Subcutaneous abdominal adipose tissue (tissue), 5 donors: ENCODE results near the gene PITX3.

Experiments used
- H3K27ac ChIP-seq: one replicate; pipeline ENCODE4 v1.7.0; 2013; ENCODE audit warnings: low read depth, mild to moderate bottlenecking, inconsistent platforms, low read length, moderate library complexity
- H3K27me3 ChIP-seq, 5 donors: one replicate each; pipeline ENCODE4 v1.7.0; 2013; ENCODE audit warnings: low read length in 5 of 5, inconsistent platforms in 1 of 5; ENCODE audit not compliant: control insufficient read depth in 5 of 5, insufficient read depth in 4 of 5
- H3K36me3 ChIP-seq, 5 donors: one replicate each; pipeline ENCODE4 v1.7.0; 2013; ENCODE audit warnings: low read length in 5 of 5; ENCODE audit not compliant: control insufficient read depth in 5 of 5, insufficient read depth in 5 of 5
- H3K4me1 ChIP-seq, 5 donors: one replicate each; pipeline ENCODE4 v1.7.0; 2013; ENCODE audit warnings: low read length in 5 of 5, mild to moderate bottlenecking in 3 of 5, moderate library complexity in 1 of 5; ENCODE audit not compliant: control insufficient read depth in 5 of 5, insufficient read depth in 5 of 5
- H3K4me3 ChIP-seq, 5 donors: one replicate each; pipeline ENCODE4 v1.7.0; 2013; ENCODE audit warnings: low read length in 5 of 5, low read depth in 1 of 5
- H3K9ac ChIP-seq, 5 donors: one replicate each; pipeline ENCODE4 v1.7.0; 2013; ENCODE audit warnings: low read length in 5 of 5, mild to moderate bottlenecking in 4 of 5, moderate library complexity in 3 of 5
- H3K9me3 ChIP-seq, 5 donors: one replicate each; pipeline ENCODE4 v1.7.0; 2013; ENCODE audit warnings: low read length in 5 of 5; ENCODE audit not compliant: control insufficient read depth in 5 of 5
- donor health status: healthy.
- donor health status: healthy.
- donor health status: healthy.
- donor health status: healthy.
- donor health status: healthy.

The PITX3 gene

GRCh38 chr10:102241444-102242117 lies at the start of gene PITX3:
PITX3 (minus strand) TSS chr10:102241512; CDS start chr10:102232080, 9,432 bp downstream.
- Histone ChIP-seq H3K27me3 (peaks cover 0 to 7% (median 2%) of the 10 kb centered on the region in 5 donors), H3K9me3 (no peaks in the 10 kb centered on the region)

GRCh38 chr10:102289840-102290239 lies 48.5 kb upstream of the PITX3 start:
- H3K9ac ChIP-seq: no peak overlapping the region
- H3K27me3 ChIP-seq: no peaks in the 10 kb centered on the region
- H3K36me3 ChIP-seq: peaks cover 0 to 7% (median 0%) of the 10 kb centered on the region in 5 donors
- H3K4me1 ChIP-seq: peaks cover 0 to 9% (median 7%) of the 10 kb centered on the region in 5 donors
- no peak overlapping the region for H3K4me3 ChIP-seq
- no peaks in the 10 kb centered on the region for H3K9me3 ChIP-seq
- no peak overlapping the region for H3K27ac ChIP-seq

More at GRCh38 chr10:102241444-102242117, at the start of gene PITX3:
- Histone ChIP-seq H3K27ac (peak within 1 kb of the TSS; percentile 20), H3K4me1 (peaks cover 5 to 42% (median 31%) of the 10 kb centered on the region in 5 donors), H3K9ac (peak within 1 kb of the TSS in 4 of 5 donors; percentile 21 to 70 (median 56)), H3K36me3 (no peaks in the 10 kb centered on the region), H3K4me3 (peak within 1 kb of the TSS; percentile 67 to 91 (median 71))

- H3K27ac ChIP-seq: no peak overlapping the region
- no peak overlapping the region for H3K4me3 ChIP-seq
- H3K36me3 ChIP-seq: peaks cover 0 to 7% (median 0%) of the 10 kb centered on the region in 5 donors
- H3K27me3 ChIP-seq: no peaks in the 10 kb centered on the region
- H3K9me3 ChIP-seq: no peaks in the 10 kb centered on the region
- H3K9ac ChIP-seq: no peak overlapping the region
- peaks cover 0 to 9% (median 7%) of the 10 kb centered on the region in 5 donors for H3K4me1 ChIP-seq
Observed at GRCh38 chr10:102289356-102289755, 48.0 kb upstream of the PITX3 start.

- Histone ChIP-seq H3K36me3 (peaks cover 0 to 7% (median 0%) of the 10 kb centered on the region in 5 donors), H3K9ac (no peak overlapping the region), H3K27ac (no peak overlapping the region), H3K4me1 (peaks cover 0 to 9% (median 7%) of the 10 kb centered on the region in 5 donors), H3K9me3 (no peaks in the 10 kb centered on the region), H3K27me3 (no peaks in the 10 kb centered on the region), H3K4me3 (no peak overlapping the region)
Observed at GRCh38 chr10:102287991-102288390, 46.7 kb upstream of the PITX3 start.

- no peak overlapping the region for H3K4me3 ChIP-seq
- peaks cover 0 to 9% (median 7%) of the 10 kb centered on the region in 5 donors for H3K4me1 ChIP-seq
- H3K9ac ChIP-seq: no peak overlapping the region
- no peaks in the 10 kb centered on the region for H3K9me3 ChIP-seq
- peaks cover 0 to 7% (median 0%) of the 10 kb centered on the region in 5 donors for H3K36me3 ChIP-seq
- no peak overlapping the region for H3K27ac ChIP-seq
- no peaks in the 10 kb centered on the region for H3K27me3 ChIP-seq
Observed at GRCh38 chr10:102287538-102287937, 46.2 kb upstream of the PITX3 start.

GRCh38 chr10:102286216-102286615 lies 44.9 kb upstream of the PITX3 start:
- peak overlapping the region in 1 of 5 donors; percentile 20 for H3K9ac ChIP-seq
- no peaks in the 10 kb centered on the region for H3K27me3 ChIP-seq
- H3K9me3 ChIP-seq: no peaks in the 10 kb centered on the region
- peaks cover 0 to 7% (median 0%) of the 10 kb centered on the region in 5 donors for H3K36me3 ChIP-seq
- H3K4me1 ChIP-seq: peaks cover 0 to 10% (median 3%) of the 10 kb centered on the region in 5 donors
- H3K27ac ChIP-seq: no peak overlapping the region
- H3K4me3 ChIP-seq: no peak overlapping the region

- no peak overlapping the region for H3K4me3 ChIP-seq
- no peaks in the 10 kb centered on the region for H3K27me3 ChIP-seq
- no peak overlapping the region for H3K9ac ChIP-seq
- no peaks in the 10 kb centered on the region for H3K9me3 ChIP-seq
- peaks cover 2 to 20% (median 11%) of the 10 kb centered on the region in 5 donors for H3K4me1 ChIP-seq
- H3K27ac ChIP-seq: no peak overlapping the region
- peaks cover 0 to 7% (median 0%) of the 10 kb centered on the region in 5 donors for H3K36me3 ChIP-seq
Observed at GRCh38 chr10:102285133-102285532, 43.8 kb upstream of the PITX3 start.

- H3K36me3 ChIP-seq: peaks cover 0 to 7% (median 0%) of the 10 kb centered on the region in 5 donors
- no peaks in the 10 kb centered on the region for H3K27me3 ChIP-seq
- H3K4me1 ChIP-seq: peaks cover 2 to 21% (median 15%) of the 10 kb centered on the region in 5 donors
- no peak overlapping the region for H3K27ac ChIP-seq
- no peaks in the 10 kb centered on the region for H3K9me3 ChIP-seq
- no peak overlapping the region for H3K4me3 ChIP-seq
- no peak overlapping the region for H3K9ac ChIP-seq
Observed at GRCh38 chr10:102284531-102284930, 43.2 kb upstream of the PITX3 start.

GRCh38 chr10:102283890-102284289 lies 42.6 kb upstream of the PITX3 start:
- Histone ChIP-seq H3K36me3 (peaks cover 0 to 7% (median 0%) of the 10 kb centered on the region in 5 donors), H3K9ac (no peak overlapping the region), H3K4me3 (no peak overlapping the region), H3K4me1 (peaks cover 2 to 21% (median 15%) of the 10 kb centered on the region in 5 donors), H3K27me3 (no peaks in the 10 kb centered on the region), H3K9me3 (no peaks in the 10 kb centered on the region), H3K27ac (no peak overlapping the region)

GRCh38 chr10:102283488-102283887 lies 42.2 kb upstream of the PITX3 start:
- Histone ChIP-seq H3K4me1 (peaks cover 2 to 21% (median 15%) of the 10 kb centered on the region in 5 donors), H3K27me3 (no peaks in the 10 kb centered on the region), H3K9ac (no peak overlapping the region), H3K27ac (no peak overlapping the region), H3K9me3 (no peaks in the 10 kb centered on the region), H3K4me3 (no peak overlapping the region), H3K36me3 (peaks cover 0 to 7% (median 0%) of the 10 kb centered on the region in 5 donors)
